Activated naive CD8-positive, alpha-beta T cell treated with anti-CD3 and anti-CD28 coated beads, Interleukin-2, amount 50 U/mL, for 16 hours (primary cell): ENCODE results near the gene C11orf91.
"Not testable (repeated sequence)": the region's sequence is repeated elsewhere in the genome, so short reads cannot be mapped to it uniquely, and the experiment has no call there.

Experiments
- DNase-seq: peaks from one replicate; pipeline ENCODE4 v3.0.0-alpha.2; 2020; ENCODE audit warnings: low read depth, low spot score

C11orf91 gene

GRCh38 chr11:33721984-33722383, 21.4 kb upstream of the C11orf91 start:
- DNase-seq = no peak

GRCh38 chr11:33721426-33721825, 20.8 kb upstream of the C11orf91 start:
- DNase-seq = no peak

- DNase-seq = no peak
Observed at GRCh38 chr11:33719587-33719986, 19.0 kb upstream of the C11orf91 start.

- no peak for DNase-seq
Observed at GRCh38 chr11:33718440-33718839, 17.8 kb upstream of the C11orf91 start.

- DNase-seq = no peak
Observed at GRCh38 chr11:33716243-33716642, 15.6 kb upstream of the C11orf91 start.

- DNase-seq = no peak
Observed at GRCh38 chr11:33713856-33714398, 13.3 kb upstream of the C11orf91 start.

GRCh38 chr11:33713151-33713855, 12.7 kb upstream of the C11orf91 start:
- no peak for DNase-seq

- DNase-seq = no peak
Observed at GRCh38 chr11:33712436-33712835, 11.8 kb upstream of the C11orf91 start.

- no peak for DNase-seq
Observed at GRCh38 chr11:33709466-33709865, 8.8 kb upstream of the C11orf91 start.

- DNase-seq = no peak
Observed at GRCh38 chr11:33708985-33709384, 8.4 kb upstream of the C11orf91 start.

- DNase-seq = not testable (repeated sequence)
Observed at GRCh38 chr11:33707831-33708230, 7.2 kb upstream of the C11orf91 start.

GRCh38 chr11:33706966-33707365, 6.3 kb upstream of the C11orf91 start:
- DNase-seq = no peak

- DNase-seq = no peak
Observed at GRCh38 chr11:33706546-33706945, 5.9 kb upstream of the C11orf91 start.

- no peak for DNase-seq
Observed at GRCh38 chr11:33704240-33705002, 3.8 kb upstream of the C11orf91 start.

GRCh38 chr11:33703788-33704187, 3.2 kb upstream of the C11orf91 start:
- DNase-seq = no peak

GRCh38 chr11:33703234-33703633, 2.6 kb upstream of the C11orf91 start:
- no peak for DNase-seq

GRCh38 chr11:33701302-33702230, 940 bp upstream of the C11orf91 start:
- no peak for DNase-seq

- no peak for DNase-seq
Observed at GRCh38 chr11:33700063-33700501, 544 bp downstream of the C11orf91 start.

GRCh38 chr11:33699515-33700062, 1.0 kb downstream of the C11orf91 start:
- no peak for DNase-seq

GRCh38 chr11:33698921-33699320, 1.7 kb downstream of the C11orf91 start:
- no peak for DNase-seq

GRCh38 chr11:33697997-33698396, 2.6 kb downstream of the C11orf91 start:
- no peak for DNase-seq
